Mononuclear cell (primary cell): ENCODE results near the gene GLS2. TPM values are rescaled to one million over a fixed set of nuclear protein-coding genes. Genes with fewer than 3 reads are reported as not detected.
"Not testable (repeated sequence)": the region's sequence is repeated elsewhere in the genome, so short reads cannot be mapped to it uniquely, and the experiment has no call there.

Source experiments
- H3K27me3 ChIP-seq: 2 replicates; pipeline ENCODE4 v1.6.0; 2011; ENCODE audit warnings: low read length, control low read depth; ENCODE audit not compliant: insufficient read depth
- H3K4me1 ChIP-seq: 2 replicates; pipeline ENCODE4 v1.5.1; 2011; ENCODE audit warnings: mild to moderate bottlenecking, low read length, control low read depth; ENCODE audit not compliant: insufficient read depth
- H3K4me3 ChIP-seq: 2 replicates; pipeline ENCODE4 v1.5.1; 2011; ENCODE audit warnings: mild to moderate bottlenecking, low read length, moderate library complexity
- H3K9me3 ChIP-seq: 2 replicates; pipeline ENCODE4 v1.5.1; 2011; ENCODE audit warnings: low read depth, mild to moderate bottlenecking, control low read depth, low read length
- total RNA-seq: library from RNA; depleted of rRNA; stranded (reverse); fragments of >200 nt; gene quantifications from one replicate; pipeline ENCODE4 v1.2.3, GENCODE V29; 2012

The GLS2 gene
- total RNA-seq, 1 donor, result 1.2 TPM

DNA sequence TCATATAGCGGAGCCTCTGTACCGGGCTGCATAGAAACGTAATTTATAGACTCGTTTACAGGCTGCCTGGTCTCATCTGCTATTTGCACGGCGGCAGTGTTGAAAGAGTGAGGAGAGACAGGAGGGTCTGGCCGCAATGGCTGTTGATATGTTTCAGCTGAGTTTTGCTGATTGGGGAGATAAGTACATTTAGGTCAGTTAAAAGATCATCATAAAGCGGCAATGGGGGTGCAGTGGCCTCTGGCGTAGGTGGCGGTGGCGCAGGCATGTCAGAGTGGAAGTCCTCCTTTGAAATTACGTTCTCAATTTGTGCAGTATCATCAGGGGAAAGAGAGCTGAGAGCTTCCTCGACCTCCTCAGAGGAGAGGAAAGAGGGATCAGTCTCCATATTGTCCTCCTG lies 11.9 kb upstream of the GLS2 start:
- not testable (repeated sequence) for H3K4me1 ChIP-seq, H3K9me3 ChIP-seq, H3K27me3 ChIP-seq, H3K4me3 ChIP-seq

DNA sequence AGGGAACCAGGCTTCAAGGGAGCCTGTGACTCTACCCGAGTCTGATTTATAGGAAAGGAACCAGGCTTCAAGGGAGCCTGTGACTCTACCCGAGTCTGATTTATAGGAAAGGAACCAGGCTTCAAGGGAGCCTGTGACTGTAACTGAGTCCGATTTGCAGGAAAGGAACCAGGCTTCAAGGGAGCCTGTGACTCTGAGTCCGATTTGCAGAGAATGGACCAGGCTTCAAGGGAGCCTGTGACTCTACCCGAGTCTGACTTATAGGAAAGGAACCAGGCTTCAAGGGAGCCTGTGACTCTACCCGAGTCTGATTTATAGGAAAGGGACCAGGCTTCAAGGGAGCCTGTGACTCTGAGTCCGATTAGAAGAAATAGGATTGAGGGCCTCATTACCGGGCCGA lies 11.5 kb upstream of the GLS2 start:
- not testable (repeated sequence) for H3K27me3 ChIP-seq, H3K9me3 ChIP-seq, H3K4me3 ChIP-seq, H3K4me1 ChIP-seq

DNA sequence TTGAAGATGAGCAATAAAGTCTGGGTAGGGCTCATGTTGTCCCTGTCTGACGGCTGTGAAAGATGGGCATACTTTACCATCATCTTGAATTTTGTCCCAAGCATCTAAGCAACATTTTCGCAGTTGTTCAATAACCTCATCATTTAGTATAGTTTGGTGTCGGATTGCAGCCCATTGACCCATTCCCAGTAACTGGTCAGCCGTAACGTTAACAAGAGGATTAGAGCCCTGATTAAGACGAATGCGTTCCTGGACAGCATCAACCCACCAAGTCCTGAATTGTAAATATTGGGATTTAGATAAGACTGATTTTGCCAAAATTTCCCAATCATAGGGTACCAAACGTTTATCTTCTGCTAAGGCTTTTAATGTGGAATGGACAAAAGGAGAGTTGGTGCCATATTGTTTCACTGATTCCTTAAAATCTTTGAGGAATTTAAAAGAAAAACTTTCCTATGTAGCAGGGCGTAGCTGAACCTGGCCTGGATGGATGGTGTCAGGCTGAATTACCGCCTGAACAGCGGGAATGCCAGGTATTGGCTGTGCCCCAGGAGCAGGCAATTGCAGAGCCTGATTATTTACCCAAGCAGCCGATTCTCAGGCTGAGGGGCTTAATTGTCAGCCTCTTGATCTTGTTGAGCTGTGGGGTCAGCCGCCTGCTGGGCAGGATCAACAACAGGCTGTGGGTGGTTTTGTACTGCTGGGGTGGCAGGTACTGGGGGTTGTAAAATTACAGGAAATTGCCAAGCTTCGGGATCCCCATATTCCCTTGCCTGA lies 10.4 kb upstream of the GLS2 start:
- H3K27me3 ChIP-seq, H3K9me3 ChIP-seq, H3K4me3 ChIP-seq, H3K4me1 ChIP-seq: not testable (repeated sequence)

DNA sequence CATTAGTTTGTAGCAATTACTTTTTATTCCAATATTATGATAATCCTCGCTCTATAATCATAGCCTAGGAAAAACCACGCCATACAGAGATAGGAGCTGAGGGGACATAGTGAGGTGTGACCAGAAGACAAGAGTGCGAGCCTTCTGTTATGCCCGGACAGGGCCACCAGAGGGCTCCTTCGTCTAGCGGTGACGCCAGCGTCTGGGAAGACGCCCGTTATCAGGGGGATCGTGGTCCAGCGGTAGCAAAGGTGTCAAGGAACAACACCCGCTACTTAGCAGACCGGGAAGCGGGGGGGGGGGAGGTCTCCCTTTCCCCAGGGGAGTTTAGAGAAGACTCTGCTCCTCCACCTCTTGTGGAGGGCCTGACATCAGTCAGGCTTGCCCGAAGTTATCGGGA lies 8.7 kb upstream of the GLS2 start:
- H3K4me1 ChIP-seq, result not testable (repeated sequence)

DNA sequence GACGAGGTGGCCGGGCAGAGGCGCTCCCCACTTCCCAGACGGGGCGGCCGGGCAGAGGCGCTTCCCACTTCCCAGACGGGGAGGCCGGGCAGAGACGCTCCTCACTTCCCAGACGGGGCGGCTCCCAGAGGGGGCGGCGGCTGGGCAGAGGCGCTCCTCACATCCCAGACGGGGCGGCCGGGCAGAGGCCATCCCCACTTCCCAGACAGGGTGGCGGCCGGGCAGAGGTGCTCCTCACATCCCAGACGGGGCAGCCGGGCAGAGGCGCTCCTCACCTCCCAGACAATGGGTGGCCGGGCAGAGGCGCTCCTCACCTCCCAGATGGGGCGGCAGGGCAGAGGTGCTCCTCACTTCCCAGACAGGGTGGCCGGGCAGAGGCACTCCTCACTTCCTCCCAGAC lies 6.5 kb upstream of the GLS2 start:
- not testable (repeated sequence) for H3K4me1 ChIP-seq, H3K4me3 ChIP-seq, H3K9me3 ChIP-seq
- peaks cover 12% of the 10 kb centered on the region for H3K27me3 ChIP-seq

More for the DNA sequence above, 8.7 kb upstream of the GLS2 start:
- H3K4me3 ChIP-seq, H3K9me3 ChIP-seq, H3K27me3 ChIP-seq: not testable (repeated sequence)

DNA sequence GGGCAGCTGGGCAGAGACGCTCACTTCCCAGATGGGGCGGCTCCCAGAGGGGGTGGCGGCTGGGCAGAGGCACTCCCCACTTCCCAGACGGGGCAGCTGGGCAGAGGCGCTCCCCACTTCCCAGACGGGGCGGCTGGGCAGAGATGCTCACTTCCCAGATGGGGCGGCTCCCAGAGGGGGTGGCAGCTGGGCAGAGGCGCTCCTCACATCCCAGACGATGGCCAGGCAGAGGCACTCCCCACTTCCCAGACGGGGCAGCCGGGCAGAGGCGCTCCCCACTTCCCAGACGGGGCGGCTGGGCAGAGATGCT lies 6.1 kb upstream of the GLS2 start:
- peaks cover 16% of the 10 kb centered on the region for H3K27me3 ChIP-seq
- not testable (repeated sequence) for H3K4me1 ChIP-seq, H3K9me3 ChIP-seq, H3K4me3 ChIP-seq

DNA sequence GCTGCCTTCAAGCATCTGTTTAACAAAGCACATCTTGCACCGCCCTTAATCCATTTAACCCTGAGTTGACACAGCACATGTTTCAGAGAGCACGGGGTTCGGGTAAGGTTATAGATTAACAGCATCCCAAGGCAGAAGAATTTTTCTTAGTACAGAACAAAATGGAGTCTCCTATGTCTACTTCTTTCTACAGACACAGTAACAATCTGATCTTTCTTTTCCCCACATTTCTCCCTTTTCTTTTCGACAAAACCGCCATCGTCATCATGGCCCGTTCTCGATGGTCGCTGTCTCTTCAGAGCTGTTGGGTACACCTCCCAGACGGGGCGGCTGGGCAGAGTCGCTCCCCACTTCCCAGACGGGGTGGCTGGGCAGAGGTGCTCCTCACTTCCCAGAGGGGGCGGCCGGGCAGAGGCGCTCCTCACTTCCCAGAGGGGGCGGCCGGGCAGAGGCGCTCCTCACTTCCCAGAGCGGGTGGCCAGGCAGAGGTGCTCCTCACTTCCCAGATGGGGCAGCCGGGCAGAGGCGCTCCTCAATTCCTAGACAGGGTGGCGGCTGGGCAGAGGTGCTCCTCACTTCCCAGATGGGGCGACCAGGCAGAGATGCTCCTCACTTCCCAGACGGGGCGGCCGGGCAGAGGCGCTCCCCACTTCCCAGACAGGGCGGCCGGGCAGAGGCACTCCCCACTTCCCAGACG lies 5.6 kb upstream of the GLS2 start:
- H3K4me3 ChIP-seq, H3K4me1 ChIP-seq, H3K9me3 ChIP-seq: not testable (repeated sequence)
- H3K27me3 ChIP-seq, result peaks cover 21% of the 10 kb centered on the region

DNA sequence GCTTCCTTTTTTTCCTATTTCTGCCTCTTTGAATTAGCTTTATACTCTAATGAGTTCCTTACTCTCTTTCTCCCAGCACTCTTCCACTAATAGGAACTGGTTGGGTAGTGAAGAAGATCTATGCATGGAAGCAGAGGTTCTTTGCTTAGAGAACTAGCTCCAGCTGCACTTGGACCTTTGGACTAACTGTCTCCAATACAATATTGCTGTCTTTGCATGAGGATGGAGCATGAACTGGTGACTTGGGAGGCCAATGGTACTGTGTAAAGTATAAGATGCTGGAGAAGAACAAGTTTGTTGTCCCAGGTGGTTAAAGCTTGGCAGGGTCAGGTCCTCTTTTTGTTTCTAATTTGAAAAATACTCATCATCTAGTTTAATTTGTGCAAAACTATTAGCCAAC lies 2.4 kb upstream of the GLS2 start:
- Histone ChIP-seq H3K4me1 (peaks cover 19% of the 10 kb centered on the region), H3K27me3 (peaks cover 31% of the 10 kb centered on the region), H3K4me3 (no peak overlapping the region), H3K9me3 (no peaks in the 10 kb centered on the region)

DNA sequence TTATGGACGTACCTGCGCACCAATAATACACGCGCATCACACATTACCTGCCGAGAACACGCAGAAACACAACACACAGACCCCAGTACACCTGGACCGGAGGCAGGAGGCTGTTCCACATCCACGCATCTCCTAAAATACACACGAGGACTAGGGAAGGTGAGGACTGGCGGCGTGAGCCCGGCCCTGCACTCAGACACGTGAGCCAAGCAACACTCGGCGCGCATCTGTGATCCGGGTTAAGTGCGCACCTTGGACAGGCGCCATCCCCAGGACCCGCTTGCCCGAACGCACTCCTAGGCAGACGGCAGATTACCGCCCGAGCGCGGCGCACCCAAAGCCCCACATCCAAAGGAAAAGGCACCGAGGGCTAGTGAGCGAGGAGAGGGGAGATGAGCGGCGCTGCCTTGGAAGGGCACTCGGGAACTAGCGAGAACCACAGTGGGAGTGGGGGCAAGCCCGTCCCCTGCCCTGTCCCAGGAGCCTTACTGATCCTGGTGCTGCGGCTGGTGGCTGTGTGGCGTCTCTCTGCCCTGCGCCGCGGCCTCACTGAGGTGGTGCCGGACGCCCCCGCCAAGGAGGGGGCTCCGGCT lies 417 bp downstream of the GLS2 start:
- peak overlapping the region; percentile 47 for H3K4me3 ChIP-seq
- H3K9me3 ChIP-seq, result no peaks in the 10 kb centered on the region
- peaks cover 19% of the 10 kb centered on the region for H3K4me1 ChIP-seq
- H3K27me3 ChIP-seq, result peaks cover 29% of the 10 kb centered on the region

DNA sequence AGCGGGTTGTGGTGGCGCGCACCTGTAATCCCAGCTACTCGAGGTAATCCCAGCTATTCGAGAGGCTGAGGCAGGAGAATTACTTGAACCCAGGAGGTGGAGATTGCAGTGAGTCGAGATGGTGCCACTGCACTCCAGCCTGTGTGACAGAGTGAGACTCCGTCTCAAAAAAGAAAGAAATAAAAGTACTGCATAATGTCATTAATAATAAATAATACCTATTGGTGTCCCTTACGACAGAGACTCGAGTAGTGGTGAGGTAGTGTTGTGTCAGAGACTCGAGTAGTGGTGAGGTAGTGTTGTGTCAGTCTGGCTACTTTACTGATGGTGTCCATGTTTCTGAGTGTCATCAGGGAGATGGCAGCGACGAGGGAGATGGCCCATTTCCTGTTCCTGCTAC lies 1.3 kb downstream of the GLS2 start:
- Histone ChIP-seq H3K4me3 (no peak overlapping the region), H3K9me3 (no peaks in the 10 kb centered on the region), H3K27me3 (peaks cover 28% of the 10 kb centered on the region), H3K4me1 (peaks cover 19% of the 10 kb centered on the region)

DNA sequence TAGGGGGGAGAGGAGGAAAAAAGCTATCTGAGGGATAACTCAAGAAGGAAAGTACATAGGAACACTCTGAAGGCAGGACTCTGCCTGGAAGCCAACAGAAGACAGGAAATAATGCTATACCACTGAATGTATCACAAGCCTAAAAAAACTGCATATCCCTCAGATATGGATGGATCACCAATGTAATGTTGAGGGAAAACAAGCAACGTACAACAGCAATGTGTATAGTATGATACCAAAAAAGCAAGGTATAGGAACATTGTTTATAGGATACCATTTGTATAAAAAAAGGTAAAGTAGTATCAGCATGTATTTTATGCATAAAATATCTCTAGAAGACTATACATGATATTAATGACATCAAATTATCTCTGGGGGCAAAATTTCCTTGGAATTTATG lies 3.4 kb downstream of the GLS2 start:
- peaks cover 23% of the 10 kb centered on the region for H3K4me1 ChIP-seq

DNA sequence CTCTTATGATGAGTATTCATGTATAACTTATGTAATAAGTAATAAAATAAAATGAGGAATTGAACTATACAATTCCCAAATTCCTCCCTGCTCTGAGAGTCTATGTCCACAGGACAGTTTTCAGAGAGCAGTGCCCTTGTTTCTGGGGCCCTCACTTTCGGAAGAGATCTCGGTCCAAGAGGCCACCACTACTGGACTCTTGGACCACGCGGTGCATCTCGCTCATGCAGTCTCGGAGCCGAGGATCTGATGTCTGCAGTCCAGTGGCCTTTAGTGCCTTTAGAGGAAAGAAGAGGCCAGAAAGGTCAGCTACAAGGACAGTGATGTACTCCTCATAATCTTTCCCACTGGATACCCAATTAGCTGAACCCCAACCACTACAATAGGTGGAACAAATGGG lies 8.3 kb downstream of the GLS2 start:
- Histone ChIP-seq H3K27me3 (no peaks in the 10 kb centered on the region), H3K9me3 (no peaks in the 10 kb centered on the region), H3K4me3 (no peak overlapping the region), H3K4me1 (peaks cover 4% of the 10 kb centered on the region)

More for the DNA sequence above, 3.4 kb downstream of the GLS2 start:
- Histone ChIP-seq H3K4me3 (no peak overlapping the region), H3K27me3 (peaks cover 19% of the 10 kb centered on the region), H3K9me3 (no peaks in the 10 kb centered on the region)

DNA sequence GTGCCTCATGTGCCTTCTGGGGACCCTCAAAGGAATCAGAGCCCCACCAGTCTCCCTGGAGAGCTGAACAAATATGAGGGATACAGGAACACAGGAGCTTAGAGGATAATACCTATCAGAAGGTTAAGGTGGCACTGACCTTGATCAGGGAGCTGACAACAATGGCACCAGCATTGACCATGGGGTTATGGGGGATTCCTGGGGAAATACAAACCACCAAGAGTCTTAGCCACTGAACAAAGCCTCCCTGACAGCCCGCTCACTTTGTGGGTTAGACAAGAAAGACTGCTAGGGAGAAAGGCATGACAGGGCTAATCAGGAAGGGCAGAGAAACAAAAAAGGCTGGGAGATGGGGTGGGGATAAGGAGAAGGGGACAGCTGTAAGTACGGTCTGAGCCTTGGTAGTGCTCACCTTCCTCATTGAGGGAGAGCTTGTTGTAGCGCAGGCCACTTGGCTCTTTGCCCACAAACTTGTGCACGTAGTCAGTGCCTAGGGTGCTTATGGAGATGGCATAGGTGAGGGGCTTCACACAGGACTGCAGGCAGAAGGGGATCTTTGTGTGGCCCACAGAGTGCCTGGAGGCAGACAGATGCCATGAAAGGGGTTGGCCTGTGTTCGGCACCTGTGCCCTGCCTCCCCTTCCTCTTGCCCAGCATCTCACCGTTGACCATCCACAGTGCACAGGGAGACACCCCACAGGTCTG lies 10.3 kb downstream of the GLS2 start:
- H3K4me1 ChIP-seq, result peaks cover 4% of the 10 kb centered on the region
- H3K27me3 ChIP-seq, result no peaks in the 10 kb centered on the region
- no peaks in the 10 kb centered on the region for H3K9me3 ChIP-seq
- no peak overlapping the region for H3K4me3 ChIP-seq

DNA sequence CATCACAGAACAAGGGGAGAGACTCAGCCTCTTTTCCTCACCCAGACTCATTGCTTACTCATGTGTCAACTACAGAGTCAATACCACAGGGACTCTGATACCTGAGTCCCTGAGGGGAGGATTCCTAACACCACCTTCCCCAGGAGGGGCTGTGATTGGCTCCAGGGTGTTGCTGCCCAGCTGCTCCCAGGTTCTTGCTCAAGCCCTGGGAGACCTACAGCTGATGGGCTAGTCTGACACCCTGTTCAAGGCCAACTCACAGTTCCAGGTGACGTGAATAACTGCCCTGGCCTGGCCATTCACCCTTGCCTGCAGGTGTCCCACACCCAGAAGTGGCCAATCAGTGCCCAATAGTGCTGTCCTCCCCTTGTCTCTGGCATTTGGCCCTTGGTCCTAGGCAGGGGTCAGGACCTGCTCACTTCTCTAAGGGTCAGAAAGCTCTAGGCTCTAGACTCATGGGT lies 11.0 kb downstream of the GLS2 start:
- Histone ChIP-seq H3K27me3 (no peaks in the 10 kb centered on the region), H3K9me3 (no peaks in the 10 kb centered on the region), H3K4me1 (peaks cover 4% of the 10 kb centered on the region), H3K4me3 (no peak overlapping the region)

DNA sequence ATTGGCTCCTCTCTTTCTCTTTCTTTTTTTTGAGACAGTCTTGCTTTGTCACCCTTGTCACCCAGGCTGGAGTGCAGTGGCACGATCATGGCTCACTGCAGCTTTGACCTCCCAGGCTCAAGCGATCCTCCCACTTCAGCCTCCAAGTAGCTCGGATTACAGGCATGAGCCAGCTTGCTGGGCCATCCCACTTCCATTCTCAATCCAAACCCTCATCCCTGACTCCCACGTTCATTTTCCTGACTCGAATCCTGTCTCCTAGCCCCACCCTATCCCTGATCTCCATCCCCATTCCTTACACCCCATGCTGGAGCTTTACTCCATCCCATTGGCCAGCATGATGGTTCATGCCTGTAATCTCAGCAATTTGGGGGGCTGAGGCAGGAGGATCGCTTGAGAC lies 11.8 kb downstream of the GLS2 start:
- no peaks in the 10 kb centered on the region for H3K27me3 ChIP-seq
- peaks cover 12% of the 10 kb centered on the region for H3K4me1 ChIP-seq
- no peak overlapping the region for H3K4me3 ChIP-seq
- no peaks in the 10 kb centered on the region for H3K9me3 ChIP-seq
